Activated T-cell treated with anti-CD3 and anti-CD28 coated beads, Interleukin-2, amount 50 U/mL, for 48 hours (primary cell): ENCODE results near the gene DESI2.

ENCODE experiments used
- DNase-seq, 2 experiments: peaks; one replicate each; pipeline ENCODE4 v3.0.0-alpha.2; 2020

The DESI2 gene

GRCh38 chr1:244652623-244653438 lies at the start of gene DESI2:
DESI2 (plus strand) TSS chr1:244653126; CDS start chr1:244653314, 188 bp downstream.
- DNase-seq, result peak; percentile 95 to 98

GRCh38 chr1:244603498-244603897 lies 49.4 kb upstream of the DESI2 start:
- DNase-seq, result no peak

- no peak for DNase-seq
These were observed 47.0 kb upstream of the DESI2 start for GRCh38 chr1:244605835-244606370.

- no peak for DNase-seq
These were observed 38.7 kb upstream of the DESI2 start for GRCh38 chr1:244614113-244614836.

GRCh38 chr1:244614879-244615278 lies 38.0 kb upstream of the DESI2 start:
- DNase-seq, result no peak

GRCh38 chr1:244615301-244615700 lies 37.6 kb upstream of the DESI2 start:
- no peak for DNase-seq

GRCh38 chr1:244626709-244627108 lies 26.2 kb upstream of the DESI2 start:
- no peak for DNase-seq

GRCh38 chr1:244628789-244629188 lies 24.1 kb upstream of the DESI2 start:
- DNase-seq, result no peak

- DNase-seq, result no peak
These were observed 19.8 kb upstream of the DESI2 start for GRCh38 chr1:244633140-244633539.

GRCh38 chr1:244634546-244634945 lies 18.4 kb upstream of the DESI2 start:
- DNase-seq, result no peak

- no peak for DNase-seq
These were observed 16.3 kb upstream of the DESI2 start for GRCh38 chr1:244636488-244637259.

- no peak for DNase-seq
These were observed 13.4 kb upstream of the DESI2 start for GRCh38 chr1:244639561-244639960.

GRCh38 chr1:244640917-244641316 lies 12.0 kb upstream of the DESI2 start:
- no peak for DNase-seq

- DNase-seq, result no peak
These were observed 10.4 kb upstream of the DESI2 start for GRCh38 chr1:244642526-244642925.

GRCh38 chr1:244642988-244643387 lies 9.9 kb upstream of the DESI2 start:
- DNase-seq, result no peak

GRCh38 chr1:244645414-244645813 lies 7.5 kb upstream of the DESI2 start:
- DNase-seq, result no peak

GRCh38 chr1:244645890-244646289 lies 7.0 kb upstream of the DESI2 start:
- no peak for DNase-seq

GRCh38 chr1:244647819-244648218 lies 5.1 kb upstream of the DESI2 start:
- no peak for DNase-seq

GRCh38 chr1:244651956-244652622 lies 837 bp upstream of the DESI2 start:
- DNase-seq, result no peak

- DNase-seq, result peak in 1 of 2 experiments; percentile 22
These were observed 647 bp downstream of the DESI2 start for GRCh38 chr1:244653439-244654107.

- no peak for DNase-seq
These were observed 1.4 kb downstream of the DESI2 start for GRCh38 chr1:244654108-244655038.
